Measurements from ENCODE around the gene NEDD4. TPM values are rescaled to one million over a fixed set of nuclear protein-coding genes. Genes with fewer than 3 reads are reported as not detected.

Gene NEDD4
- polyA plus RNA-seq, 1 donor from 2014 or later = 1.6 TPM

GRCh38 chr15:55990516-55990915, 2.9 kb downstream of the NEDD4 start:
- H4K20me1 ChIP-seq (ENCODE audit: insufficient read depth) = no peaks in the 10 kb centered on the region
- H3K4me2 ChIP-seq (ENCODE audit: low read length) = no peak overlapping the region
- no peaks in the 10 kb centered on the region for H3K36me3 ChIP-seq (ENCODE audit: insufficient read depth, low read length)
- TF ChIP-seq RAD21 (conservative IDR thresholded peaks at IDR 0.05) (no peak), CTCF (IDR thresholded peaks at IDR 0.05; ENCODE audit: poor library complexity, severe bottlenecking) (no peak), EZH2 (IDR thresholded peaks at IDR 0.05; ENCODE audit: borderline replicate concordance, insufficient read depth, low read length, poor library complexity, severe bottlenecking) (no peak), TAF1 (IDR thresholded peaks at IDR 0.05; ENCODE audit: low read depth) (no peak), REST (IDR thresholded peaks at IDR 0.05; ENCODE audit: borderline replicate concordance) (no peak), MXI1 (conservative IDR thresholded peaks at IDR 0.05; ENCODE audit: poor library complexity, severe bottlenecking) (no peak), SMC3 (conservative IDR thresholded peaks at IDR 0.05; ENCODE audit: poor library complexity) (no peak), POLR2AphosphoS5 (IDR thresholded peaks at IDR 0.05) (no peak), EP300 (conservative IDR thresholded peaks at IDR 0.05; ENCODE audit: poor library complexity, severe bottlenecking) (no peak)
- H3K9ac ChIP-seq (ENCODE audit: low read length) = no peak overlapping the region
- no peaks in the 10 kb centered on the region for H3K9me3 ChIP-seq (ENCODE audit: low read length)
- H2AFZ ChIP-seq (ENCODE audit: low read depth, low read length) = no peak overlapping the region
- H3K4me3 ChIP-seq (ENCODE audit: low read length) = no peak overlapping the region
- H3K27me3 ChIP-seq (ENCODE audit: insufficient read depth, low read depth, low read length) = no peaks in the 10 kb centered on the region
- H3K9me2 ChIP-seq (ENCODE audit: insufficient read depth, low read length) = no peaks in the 10 kb centered on the region
- no peaks in the 10 kb centered on the region for H3F3A ChIP-seq (ENCODE audit: insufficient read depth, low read length, poor library complexity, severe bottlenecking)
- H3K27ac ChIP-seq (ENCODE audit: low read length) = no peak overlapping the region
- H3K79me2 ChIP-seq (replicated peaks; ENCODE audit: insufficient read depth, low read length) = no peaks in the 10 kb centered on the region

GRCh38 chr15:55989383-55989782, 4.0 kb downstream of the NEDD4 start:
- H3K4me3 ChIP-seq (ENCODE audit: low read length) = no peak overlapping the region
- no peak overlapping the region for H3K4me2 ChIP-seq (ENCODE audit: low read length)
- no peaks in the 10 kb centered on the region for H3K27me3 ChIP-seq (ENCODE audit: insufficient read depth, low read depth, low read length)
- no peak overlapping the region for H3K9ac ChIP-seq (ENCODE audit: low read length)
- no peaks in the 10 kb centered on the region for H3K9me2 ChIP-seq (ENCODE audit: insufficient read depth, low read length)
- H2AFZ ChIP-seq (ENCODE audit: low read depth, low read length) = no peak overlapping the region
- no peaks in the 10 kb centered on the region for H3K79me2 ChIP-seq (replicated peaks; ENCODE audit: insufficient read depth, low read length)
- no peaks in the 10 kb centered on the region for H3K9me3 ChIP-seq (ENCODE audit: low read length)
- no peak overlapping the region for H3K27ac ChIP-seq (ENCODE audit: low read length)
- no peaks in the 10 kb centered on the region for H3K36me3 ChIP-seq (ENCODE audit: insufficient read depth, low read length)
- H4K20me1 ChIP-seq (ENCODE audit: insufficient read depth) = no peaks in the 10 kb centered on the region
- TF ChIP-seq EZH2 (IDR thresholded peaks at IDR 0.05; ENCODE audit: borderline replicate concordance, insufficient read depth, low read length, poor library complexity, severe bottlenecking) = no peak
- TF ChIP-seq POLR2AphosphoS5 (IDR thresholded peaks at IDR 0.05) = no peak
- no peak for TF ChIP-seq REST (IDR thresholded peaks at IDR 0.05; ENCODE audit: borderline replicate concordance)
- TF ChIP-seq SMC3 (conservative IDR thresholded peaks at IDR 0.05; ENCODE audit: poor library complexity) = no peak
- no peak for TF ChIP-seq MXI1 (conservative IDR thresholded peaks at IDR 0.05; ENCODE audit: poor library complexity, severe bottlenecking)
- TF ChIP-seq EP300 (conservative IDR thresholded peaks at IDR 0.05; ENCODE audit: poor library complexity, severe bottlenecking) = no peak
- no peak for TF ChIP-seq TAF1 (IDR thresholded peaks at IDR 0.05; ENCODE audit: low read depth)
- TF ChIP-seq CTCF (IDR thresholded peaks at IDR 0.05; ENCODE audit: poor library complexity, severe bottlenecking) = no peak
- no peak for TF ChIP-seq RAD21 (conservative IDR thresholded peaks at IDR 0.05)
- no peaks in the 10 kb centered on the region for H3F3A ChIP-seq (ENCODE audit: insufficient read depth, low read length, poor library complexity, severe bottlenecking)

Data from neural cell (in vitro differentiated cells).